Coronary artery (tissue), 2 donors: Measurements from ENCODE around the gene EPB41L1.

Source experiments
- DNase-seq: peaks from one replicate; pipeline ENCODE4 v3.0.0-alpha.2; 2017; ENCODE audit warnings: low spot score
- H3K27ac ChIP-seq, 2 donors: fragments of 200-600 bp; sonication (generic); one replicate each; pipeline ENCODE4 v1.5.1; 2016 to 2019
- H3K4me3 ChIP-seq: fragments of 200-600 bp; sonication (generic); 2 replicates; pipeline ENCODE4 v1.5.1; 2016; ENCODE audit warnings: mild to moderate bottlenecking, moderate library complexity
- TF ChIP-seq, protein P1 (sequence below): fragments of 200-600 bp; sonication (generic); IDR thresholded peaks from one replicate; pipeline ENCODE4 v1.5.1; 2019; ENCODE audit warnings: antibody characterized with exemption

Gene EPB41L1

DNA sequence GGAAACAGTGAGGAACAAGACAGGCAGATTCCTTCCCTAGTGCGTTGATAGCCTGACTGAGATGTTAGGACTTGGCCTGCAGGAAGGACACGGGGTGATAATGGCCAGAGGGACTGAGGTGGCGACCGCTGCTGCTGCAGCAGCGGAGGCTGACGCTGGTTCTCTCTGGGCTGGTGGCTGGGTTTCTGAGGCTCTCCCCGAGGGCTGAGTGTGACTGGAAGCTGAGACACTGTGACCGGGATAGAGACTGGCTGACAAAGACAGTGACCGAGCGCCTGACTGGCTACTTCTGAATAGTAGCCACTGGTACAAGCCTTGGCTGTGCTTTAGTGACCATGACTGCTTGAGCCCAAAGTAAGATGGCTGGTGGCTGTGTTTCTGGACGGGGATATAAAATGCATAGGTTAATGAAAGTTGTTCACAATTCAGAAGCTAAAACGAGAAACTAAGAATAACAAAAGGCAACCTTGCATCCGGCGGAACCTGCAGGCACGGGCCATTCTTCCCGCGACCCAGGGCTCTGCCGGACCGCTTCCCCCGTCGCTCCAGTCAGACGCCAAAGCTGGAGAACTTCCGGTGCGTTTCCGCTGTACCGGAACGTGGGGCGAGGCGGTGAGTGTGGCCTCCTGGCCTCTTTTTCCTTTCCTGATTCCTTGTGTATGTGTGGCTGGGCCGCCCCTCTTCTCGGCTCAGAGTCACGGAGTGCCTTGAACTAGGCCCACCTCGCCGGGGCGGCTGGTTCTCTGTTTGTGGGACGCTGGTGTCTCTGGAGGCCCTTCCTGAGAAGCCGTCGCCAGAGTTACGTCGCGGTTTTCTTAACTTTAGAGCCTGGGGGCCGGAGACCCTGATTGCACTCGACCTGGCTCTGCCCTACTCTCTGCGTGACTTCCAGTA is 81.6 kb downstream of the EPB41L1 start, which contains the start of gene AAR2:
AAR2 (plus strand) TSS at position 587 of the 894 bp plus-strand sequence. CDS start 3,391 bp downstream, outside the sequence.
- H3K4me3 ChIP-seq: peak within 1 kb of the TSS; percentile 72
- TF ChIP-seq, protein P1, sequence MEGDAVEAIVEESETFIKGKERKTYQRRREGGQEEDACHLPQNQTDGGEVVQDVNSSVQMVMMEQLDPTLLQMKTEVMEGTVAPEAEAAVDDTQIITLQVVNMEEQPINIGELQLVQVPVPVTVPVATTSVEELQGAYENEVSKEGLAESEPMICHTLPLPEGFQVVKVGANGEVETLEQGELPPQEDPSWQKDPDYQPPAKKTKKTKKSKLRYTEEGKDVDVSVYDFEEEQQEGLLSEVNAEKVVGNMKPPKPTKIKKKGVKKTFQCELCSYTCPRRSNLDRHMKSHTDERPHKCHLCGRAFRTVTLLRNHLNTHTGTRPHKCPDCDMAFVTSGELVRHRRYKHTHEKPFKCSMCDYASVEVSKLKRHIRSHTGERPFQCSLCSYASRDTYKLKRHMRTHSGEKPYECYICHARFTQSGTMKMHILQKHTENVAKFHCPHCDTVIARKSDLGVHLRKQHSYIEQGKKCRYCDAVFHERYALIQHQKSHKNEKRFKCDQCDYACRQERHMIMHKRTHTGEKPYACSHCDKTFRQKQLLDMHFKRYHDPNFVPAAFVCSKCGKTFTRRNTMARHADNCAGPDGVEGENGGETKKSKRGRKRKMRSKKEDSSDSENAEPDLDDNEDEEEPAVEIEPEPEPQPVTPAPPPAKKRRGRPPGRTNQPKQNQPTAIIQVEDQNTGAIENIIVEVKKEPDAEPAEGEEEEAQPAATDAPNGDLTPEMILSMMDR: no peak
- DNase-seq: peak; percentile 82
- peak within 1 kb of the TSS; percentile 56 to 59 for H3K27ac ChIP-seq

DNA sequence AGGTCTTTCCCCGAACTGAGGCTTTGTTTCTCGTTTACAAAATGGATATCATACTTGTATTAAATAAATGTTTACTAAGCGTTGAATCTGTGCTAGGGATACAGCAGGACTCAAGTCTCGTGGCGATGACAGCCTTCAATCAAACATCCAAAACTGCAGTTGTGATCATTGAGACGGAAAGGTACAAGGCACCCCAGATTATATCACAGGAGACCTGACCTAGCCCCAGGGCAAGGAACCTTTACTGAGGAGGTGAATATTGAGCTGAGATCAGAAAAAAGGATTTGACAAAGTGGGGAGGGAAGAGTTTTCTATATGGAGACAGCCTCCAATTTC is 82.2 kb downstream of the EPB41L1 start:
- no peak for DNase-seq
- peak overlapping the region; percentile 56 to 59 for H3K27ac ChIP-seq
- TF ChIP-seq, protein P1: no peak
- H3K4me3 ChIP-seq: peak overlapping the region; percentile 72

DNA sequence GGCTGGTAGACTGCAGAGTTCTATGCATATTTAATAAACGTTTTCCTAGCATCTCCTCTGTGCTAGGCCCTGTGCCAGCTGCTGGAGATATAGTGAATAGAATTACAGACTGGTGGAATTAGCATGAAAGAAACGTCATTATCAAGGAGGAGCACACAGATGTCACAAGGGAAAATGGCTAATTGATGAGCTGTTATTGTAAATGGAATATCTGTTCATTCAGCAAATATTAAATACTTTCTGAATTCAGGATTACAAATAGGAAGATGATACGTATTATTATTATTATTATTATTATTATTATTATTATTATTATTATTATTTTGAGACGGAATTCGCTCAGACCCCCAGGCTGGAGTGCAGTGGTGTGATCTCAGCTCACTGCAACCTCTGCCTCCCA is 82.9 kb downstream of the EPB41L1 start:
- no peak for DNase-seq
- Histone ChIP-seq H3K4me3 (peak overlapping the region; percentile 72), H3K27ac (no peak overlapping the region)
- TF ChIP-seq, protein P1: no peak

DNA sequence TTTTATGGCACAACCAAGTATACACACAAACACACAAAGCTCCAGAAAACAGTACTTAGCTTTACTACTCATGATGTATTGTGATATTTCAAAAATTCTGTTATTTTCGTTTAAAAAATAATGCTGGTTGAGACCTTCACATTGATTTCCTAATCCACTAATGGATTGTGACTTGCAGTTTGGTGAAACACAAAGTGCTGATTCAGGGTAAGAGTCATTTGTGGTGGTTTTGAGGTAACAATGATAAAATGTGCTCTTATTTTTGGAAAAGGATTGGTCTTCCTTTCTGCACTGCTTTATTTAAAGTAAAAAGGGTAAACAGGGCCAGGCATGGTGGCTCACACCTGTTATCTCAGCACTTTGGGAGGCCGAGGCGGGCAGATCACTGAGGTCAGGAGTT is 83.6 kb downstream of the EPB41L1 start:
- Histone ChIP-seq H3K4me3 (no peak overlapping the region), H3K27ac (no peak overlapping the region)
- DNase-seq: no peak
- TF ChIP-seq, protein P1: no peak

DNA sequence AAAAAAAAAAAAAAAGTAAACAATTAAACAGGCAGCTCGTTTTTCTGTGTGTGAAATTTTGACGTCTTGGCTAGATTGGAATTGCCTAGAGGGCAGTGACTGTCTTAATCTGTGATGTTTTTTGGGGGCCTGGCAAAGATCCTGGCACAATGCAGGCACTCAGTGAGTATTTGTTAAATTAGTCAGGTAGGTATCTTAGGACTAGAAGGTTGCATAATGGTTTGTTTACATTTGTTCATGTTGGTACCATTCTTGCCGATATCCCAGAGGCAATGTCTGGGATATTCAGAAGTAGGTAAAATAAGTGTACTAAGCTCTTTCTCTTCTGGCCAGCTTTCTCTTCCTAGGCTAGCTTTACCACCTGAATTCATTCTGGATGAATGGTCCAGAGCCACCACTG is 84.2 kb downstream of the EPB41L1 start:
- no peak for DNase-seq
- Histone ChIP-seq H3K27ac (no peak overlapping the region), H3K4me3 (no peak overlapping the region)
- TF ChIP-seq, protein P1: no peak

DNA sequence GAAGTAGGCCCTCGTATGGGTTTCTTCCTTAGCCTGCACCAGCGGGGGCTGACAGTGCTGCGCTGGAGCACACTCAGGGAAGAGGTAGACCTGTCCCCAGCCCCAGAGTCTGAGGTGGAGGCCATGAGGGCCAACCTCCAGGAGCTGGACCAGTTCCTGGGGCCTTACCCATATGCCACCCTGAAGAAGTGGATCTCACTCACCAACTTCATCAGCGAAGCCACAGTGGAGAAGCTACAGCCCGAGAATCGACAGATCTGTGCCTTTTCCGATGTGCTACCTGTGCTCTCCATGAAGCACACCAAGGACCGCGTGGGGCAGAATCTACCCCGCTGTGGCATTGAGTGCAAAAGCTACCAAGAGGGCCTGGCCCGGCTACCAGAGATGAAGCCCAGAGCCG is 85.5 kb downstream of the EPB41L1 start:
- TF ChIP-seq, protein P1: no peak
- Histone ChIP-seq H3K27ac (no peak overlapping the region), H3K4me3 (no peak overlapping the region)
- no peak for DNase-seq

DNA sequence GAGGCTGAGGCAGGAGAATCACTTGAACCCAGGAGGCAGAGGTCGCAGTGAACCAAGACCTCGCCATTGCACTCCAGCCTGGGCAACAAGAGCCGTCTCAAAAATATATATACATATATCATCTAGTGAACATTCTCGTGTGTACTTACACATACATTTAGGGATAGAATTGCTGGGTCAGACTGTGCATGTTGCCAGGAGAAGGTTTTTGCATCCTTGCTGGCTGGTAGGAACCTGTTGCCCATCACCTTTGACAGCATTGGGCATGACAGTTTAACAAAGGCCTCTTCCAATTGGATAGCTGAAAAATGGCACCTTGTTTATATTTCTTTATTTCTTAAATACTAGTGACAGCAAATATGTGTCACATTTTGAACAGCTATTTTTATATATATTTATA is 87.1 kb downstream of the EPB41L1 start:
- H3K4me3 ChIP-seq: no peak overlapping the region
- no peak for DNase-seq
- no peak overlapping the region for H3K27ac ChIP-seq
- TF ChIP-seq, protein P1: no peak
